IMR-90 (cell line): Measurements from ENCODE around the gene ASMTL. TPM values are rescaled to one million over a fixed set of nuclear protein-coding genes. Genes with fewer than 3 reads are reported as not detected.

Experiments used
- ATAC-seq: fragments of 200-7000 bp; cut with Tn5 transposase; 2 replicates; pipeline ENCODE4 v1.9.1; 2020; ENCODE audit warnings: low read depth, mild to moderate bottlenecking, moderate library complexity
- BruUV-seq: library from RNA; stranded (reverse); fragments of 400-500 nt; replicated peaks from 2 replicates; lab custom pipeline; 2021; lab: Mats Ljungman, UMichigan
- CTCF ChIA-PET: fragments of 300-600 bp; formaldehyde crosslinking; extraction: SDS; loops from one replicate; lab custom pipeline; 2021; ENCODE audit warnings: antibody characterized with exemption; lab: Yijun Ruan, JAX
- POLR2A ChIA-PET: fragments of 300-600 bp; sonication (Branson Sonifier 250); formaldehyde crosslinking; loops from one replicate; lab custom pipeline; 2022; ENCODE audit warnings: antibody characterized with exemption; ENCODE audit not compliant: unreplicated experiment; lab: Charles Lee
- DNase-seq: peaks from one replicate; pipeline ENCODE4 v3.0.0; 2013
- H2AFZ ChIP-seq: replicated peaks from 2 replicates; pipeline ENCODE3; 2013; ENCODE audit warnings: low read length, mild to moderate bottlenecking; ENCODE audit not compliant: poor library complexity
- H2AK5ac ChIP-seq: 2 replicates; pipeline ENCODE4 v1.6.1; 2013; ENCODE audit warnings: low read depth, low read length, inconsistent platforms
- H2AK9ac ChIP-seq: replicated peaks from 2 replicates; pipeline ENCODE3; 2013; ENCODE audit warnings: mild to moderate bottlenecking, low read depth, low read length, moderate library complexity; ENCODE audit not compliant: poor library complexity
- H2BK120ac ChIP-seq: 2 replicates; pipeline ENCODE4 v1.6.1; 2013; ENCODE audit warnings: low read depth, low read length, inconsistent platforms
- H2BK15ac ChIP-seq: 3 replicates; pipeline ENCODE4 v1.6.1; 2013; ENCODE audit warnings: low read depth, low read length, inconsistent platforms
- H2BK20ac ChIP-seq: 2 replicates; pipeline ENCODE4 v1.6.1; 2013; ENCODE audit warnings: low read depth, mild to moderate bottlenecking, inconsistent platforms, low read length, moderate library complexity
- H2BK5ac ChIP-seq: 2 replicates; pipeline ENCODE4 v1.6.1; 2013; ENCODE audit warnings: mild to moderate bottlenecking, low read depth, low read length, inconsistent platforms; ENCODE audit not compliant: poor library complexity, severe bottlenecking
- H3K14ac ChIP-seq: replicated peaks from 2 replicates; pipeline ENCODE4 v1.6.1; 2013; ENCODE audit warnings: low read depth, low read length, inconsistent platforms
- H3K18ac ChIP-seq: 2 replicates; pipeline ENCODE4 v1.6.1; 2013; ENCODE audit warnings: low read depth, low read length, control low read depth
- H3K23ac ChIP-seq: 2 replicates; pipeline ENCODE4 v1.6.1; 2013; ENCODE audit warnings: low read depth, low read length, inconsistent platforms
- H3K27ac ChIP-seq: 2 replicates; pipeline ENCODE4 v1.5.1; 2013; ENCODE audit warnings: mild to moderate bottlenecking, control low read depth, low read length; ENCODE audit not compliant: insufficient read depth
- H3K27me3 ChIP-seq: 2 replicates; pipeline ENCODE4 v1.6.1; 2013; ENCODE audit warnings: low read length; ENCODE audit not compliant: control insufficient read depth, insufficient read depth
- H3K36me3 ChIP-seq: 2 replicates; pipeline ENCODE4 v1.6.1; 2013; ENCODE audit warnings: low read length, mixed read lengths; ENCODE audit not compliant: control insufficient read depth, insufficient read depth
- H3K4ac ChIP-seq: 2 replicates; pipeline ENCODE4 v1.6.1; 2013; ENCODE audit warnings: low read depth, low read length, inconsistent platforms
- H3K4me1 ChIP-seq: 2 replicates; pipeline ENCODE4 v1.6.1; 2013; ENCODE audit warnings: low read length, mixed read lengths; ENCODE audit not compliant: control insufficient read depth, insufficient read depth
- H3K4me2 ChIP-seq: 2 replicates; pipeline ENCODE4 v1.6.1; 2013; ENCODE audit warnings: low read depth, mild to moderate bottlenecking, control low read depth, low read length, moderate library complexity
- H3K4me3 ChIP-seq: 2 replicates; pipeline ENCODE4 v1.5.1; 2013; ENCODE audit warnings: low read depth, mild to moderate bottlenecking, control low read depth, low read length, moderate library complexity; ENCODE audit not compliant: insufficient read depth
- H3K56ac ChIP-seq: 2 replicates; pipeline ENCODE4 v1.6.1; 2013; ENCODE audit warnings: low read length, inconsistent platforms; ENCODE audit not compliant: insufficient read depth; ENCODE audit errors: extremely low read depth
- H3K79me1 ChIP-seq, 2 experiments: 2 replicates each; pipeline ENCODE4 v1.6.1; 2013; ENCODE audit warnings: low read length in 2 of 2, inconsistent platforms in 1 of 2, low read depth in 1 of 2
- H3K9ac ChIP-seq: 2 replicates; pipeline ENCODE4 v1.6.1; 2013; ENCODE audit warnings: low read depth, low read length, control low read depth
- H3K9me1 ChIP-seq: 2 replicates; pipeline ENCODE4 v1.6.1; 2013; ENCODE audit warnings: low read length, inconsistent platforms; ENCODE audit not compliant: insufficient read depth
- H3K9me3 ChIP-seq: 2 replicates; pipeline ENCODE4 v1.6.1; 2013; ENCODE audit warnings: low read length; ENCODE audit not compliant: control insufficient read depth, insufficient read depth
- H4K20me1 ChIP-seq: 2 replicates; pipeline ENCODE4 v1.6.1; 2013; ENCODE audit warnings: low read length, inconsistent platforms; ENCODE audit not compliant: insufficient read depth
- H4K5ac ChIP-seq: 2 replicates; pipeline ENCODE4 v1.6.1; 2013; ENCODE audit warnings: mild to moderate bottlenecking, low read depth, low read length, control low read depth
- H4K8ac ChIP-seq, 2 experiments: 2 replicates each; pipeline ENCODE4 v1.6.1; 2013; ENCODE audit warnings: low read depth in 2 of 2, low read length in 2 of 2, control low read depth in 1 of 2, inconsistent platforms in 1 of 2
- H4K91ac ChIP-seq: 2 replicates; pipeline ENCODE4 v1.6.1; 2013; ENCODE audit warnings: low read depth, low read length, inconsistent platforms; ENCODE audit not compliant: insufficient read depth
- BHLHE40 ChIP-seq: fragments of 150-350 bp; IDR thresholded peaks from 2 replicates; pipeline ENCODE4 v1.6.1; 2016; ENCODE audit warnings: mild to moderate bottlenecking, low read depth, low read length
- CEBPB ChIP-seq: IDR thresholded peaks from 2 replicates; pipeline ENCODE4 v1.6.1; 2012; ENCODE audit warnings: low read depth, low read length, improper control_type of control experiment
- CHD1 ChIP-seq: IDR thresholded peaks from 2 replicates; pipeline ENCODE4 v1.6.1; 2012; ENCODE audit warnings: low read depth, low read length, improper control_type of control experiment
- CTCF ChIP-seq: conservative IDR thresholded peaks from 2 replicates; pipeline ENCODE4 v1.5.1; 2012; ENCODE audit warnings: mild to moderate bottlenecking, low read depth, low read length, improper control_type of control experiment
- ELK1 ChIP-seq: fragments of 150-350 bp; IDR thresholded peaks from 2 replicates; pipeline ENCODE4 v1.6.1; 2016; ENCODE audit warnings: low read depth, mild to moderate bottlenecking, low read length, moderate library complexity, borderline replicate concordance
- FOS ChIP-seq: fragments of 150-350 bp; IDR thresholded peaks from 2 replicates; pipeline ENCODE4 v1.6.1; 2016; ENCODE audit warnings: low read depth, low read length
- MAFK ChIP-seq: IDR thresholded peaks from 2 replicates; pipeline ENCODE4 v1.6.1; 2012; ENCODE audit warnings: low read depth, low read length, improper control_type of control experiment
- MAZ ChIP-seq: IDR thresholded peaks from 2 replicates; pipeline ENCODE4 v1.6.1; 2012; ENCODE audit warnings: low read depth, mild to moderate bottlenecking, low read length, improper control_type of control experiment, moderate library complexity, borderline replicate concordance
- MXI1 ChIP-seq: IDR thresholded peaks from 2 replicates; pipeline ENCODE4 v1.6.1; 2012; ENCODE audit warnings: low read depth, mild to moderate bottlenecking, low read length, moderate library complexity, borderline replicate concordance
- NFE2L2 ChIP-seq: fragments of 150-350 bp; IDR thresholded peaks from 2 replicates; pipeline ENCODE4 v1.6.1; 2016; ENCODE audit warnings: low read depth, mild to moderate bottlenecking, low read length
- POLR2A ChIP-seq: IDR thresholded peaks from 2 replicates; pipeline ENCODE4 v1.6.1; 2012; ENCODE audit warnings: mild to moderate bottlenecking, low read depth, low read length
- RAD21 ChIP-seq: IDR thresholded peaks from 2 replicates; pipeline ENCODE4 v1.6.1; 2012; ENCODE audit warnings: low read length, improper control_type of control experiment
- RCOR1 ChIP-seq: IDR thresholded peaks from 2 replicates; pipeline ENCODE4 v1.6.1; 2012; ENCODE audit warnings: mild to moderate bottlenecking, low read length, improper control_type of control experiment; ENCODE audit not compliant: insufficient replicate concordance
- RFX5 ChIP-seq: IDR thresholded peaks from 2 replicates; pipeline ENCODE4 v1.8.0; 2012; ENCODE audit warnings: low read depth, mild to moderate bottlenecking, low read length, moderate library complexity
- SMC3 ChIP-seq: fragments of 150-350 bp; IDR thresholded peaks from 2 replicates; pipeline ENCODE4 v1.6.1; 2016; ENCODE audit warnings: low read depth, mild to moderate bottlenecking, antibody characterized with exemption, low read length, moderate library complexity
- USF2 ChIP-seq: fragments of 150-350 bp; IDR thresholded peaks from 2 replicates; pipeline ENCODE4 v1.6.1; 2017; ENCODE audit warnings: mild to moderate bottlenecking, antibody characterized with exemption, low read length, low read depth
- WGBS, 2 experiments: methylation state at CpG; one replicate each; pipeline versions ENCODE4 v1.1.5 to v1.1.7; 2013; ENCODE audit warnings: missing lambda C conversion rate in 2 of 2; ENCODE audit not compliant: insufficient read length in 1 of 2; ENCODE audit errors: extremely low coverage in 2 of 2; 5-methylcytosine and 5-hydroxymethylcytosine counted together
- dilution Hi-C: fragments of 300-500 bp; cut with HindIII; formaldehyde crosslinking; loops from one replicate; pipeline ENCODE4 v1.14.3; 2018; ENCODE audit warnings: low sequenced_read_pairs; ENCODE audit not compliant: unreplicated experiment
- in situ Hi-C: fragments of 300-500 bp; cut with MboI; formaldehyde crosslinking; loops from 3 replicates; pipeline ENCODE4 v1.14.3; 2019; ENCODE audit warnings: low sequenced_read_pairs, inconsistent platforms, mixed read lengths
- intact Hi-C: fragments of 100-400 bp; cut with micrococcal nuclease; formaldehyde crosslinking; loops from 2 replicates; pipeline ENCODE4 v1.10.0; 2022
- polyA plus RNA-seq, 3 experiments: library from polyadenylated mRNA; depleted of rRNA; stranded (reverse); fragments of >200 nt; gene quantifications; 2 replicates each; pipeline ENCODE4 v1.2.3, GENCODE V29; 2012; ENCODE audit warnings: low replicate concordance in 1 of 3
- total RNA-seq: library from RNA; depleted of rRNA; stranded (reverse); fragments of >200 nt; gene quantifications from 2 replicates; pipeline ENCODE4 v1.2.3, GENCODE V29; 2012

The ASMTL gene
- total and polyA plus RNA-seq, 2 of the 4 experiments (the other 2 are of a cell fraction) = 13.4 to 33.4 TPM

GRCh38 chrX:1475481-1475880 is 22.8 kb upstream of the ASMTL start:
- H4K5ac ChIP-seq = no peak overlapping the region
- TF ChIP-seq USF2 (no peak), CTCF (no peak), FOS (no peak), RFX5 (no peak), MAFK (no peak), RAD21 (no peak), CHD1 (no peak), SMC3 (no peak), MXI1 (no peak), NFE2L2 (no peak), CEBPB (no peak), ELK1 (no peak), MAZ (no peak), RCOR1 (no peak), POLR2A (no peak), BHLHE40 (no peak)
- H3K14ac ChIP-seq = no peak overlapping the region
- no peaks in the 10 kb centered on the region for H3K9me1 ChIP-seq
- H3K36me3 ChIP-seq = no peaks in the 10 kb centered on the region
- ChIA-PET CTCF (no interaction called here), POLR2A (no interaction called here)
- no TSS peak for BruUV-seq
- no peaks in the 10 kb centered on the region for H3K27me3 ChIP-seq
- H3K27ac ChIP-seq = no peak overlapping the region
- in situ Hi-C loops (no loop called here), intact Hi-C loops (no loop called here), dilution Hi-C loops (no loop called here)
- H3K4me1 ChIP-seq = no peaks in the 10 kb centered on the region
- no peaks in the 10 kb centered on the region for H4K20me1 ChIP-seq
- H4K8ac ChIP-seq = no peak overlapping the region
- H2BK20ac ChIP-seq = no peak overlapping the region
- no peak overlapping the region for H4K91ac ChIP-seq
- H2BK15ac ChIP-seq = no peak overlapping the region
- no peak overlapping the region for H2BK5ac ChIP-seq
- H3K4me2 ChIP-seq = no peak overlapping the region
- H2AFZ ChIP-seq = no peak overlapping the region
- DNase-seq (no peak), ATAC-seq (no peak)
- H3K4ac ChIP-seq = no peak overlapping the region
- H3K4me3 ChIP-seq = no peak overlapping the region
- WGBS, 2 experiments = no CpG with 5 or more reads among the region's 4 CpGs
- no peak overlapping the region for H3K9ac ChIP-seq
- no peak overlapping the region for H3K23ac ChIP-seq
- H2BK120ac ChIP-seq = no peak overlapping the region
- H3K56ac ChIP-seq = no peak overlapping the region
- H2AK5ac ChIP-seq = no peak overlapping the region
- H3K18ac ChIP-seq = no peak overlapping the region
- no peaks in the 10 kb centered on the region for H3K79me1 ChIP-seq
- H3K9me3 ChIP-seq = 0 out of 2 replicates have a peak, but pooled peaks cover 1% of the 10 kb centered on the region
- no peak overlapping the region for H2AK9ac ChIP-seq
